HepG2 (cell line): ENCODE measurements around the gene GRIFIN. TPM values are rescaled to one million over a fixed set of nuclear protein-coding genes. Genes with fewer than 3 reads are reported as not detected.

Experiments used
- ATAC-seq: fragments of 200-7000 bp; cut with Tn5 transposase; 3 replicates; pipeline ENCODE4 v1.9.1; 2020; ENCODE audit warnings: mild to moderate bottlenecking, moderate library complexity
- BruUV-seq: library from RNA; stranded (reverse); fragments of 400-500 nt; replicated peaks from 2 replicates; lab custom pipeline; 2021; lab: Mats Ljungman, UMichigan
- CTCF ChIA-PET: fragments of 300-600 bp; formaldehyde crosslinking; extraction: SDS; loops from one replicate; lab custom pipeline; 2021; ENCODE audit warnings: low total read pairs, inconsistent platforms, low intra/inter-chr PET ratio; lab: Yijun Ruan, JAX
- POLR2A ChIA-PET: fragments of 350-600 bp; sonication (Branson Sonifier 250); formaldehyde crosslinking; loops from one replicate; lab custom pipeline; 2020; ENCODE audit warnings: antibody characterized with exemption, inconsistent platforms; lab: Yijun Ruan, JAX
- DNase-seq: peaks from one replicate; pipeline ENCODE4 v3.0.0-alpha.2; 2015; ENCODE audit warnings: low spot score
- FAIRE-seq: peaks from 3 replicates; lab custom pipeline; 2011; peaks lifted over from hg19 to GRCh38; lab: Jason Lieb, UNC
- H2AFZ ChIP-seq: one replicate; pipeline ENCODE4 v1.6.1; 2011; ENCODE audit warnings: low read length, inconsistent platforms
- H3K27ac ChIP-seq: fragments of 300-600 bp; 3 replicates; pipeline ENCODE4 v1.8.0; 2011; ENCODE audit warnings: mixed run types, mild to moderate bottlenecking, mixed read lengths, low read length, inconsistent platforms; ENCODE audit not compliant: insufficient read depth; ENCODE audit errors: extremely low read length
- H3K27me3 ChIP-seq, 2 experiments: fragments of 200-600 bp in 1 of 2; 2 replicates in 1 of 2; 3 replicates in 1 of 2; pipeline versions ENCODE4 v1.6.0 to v1.8.0; 2011; ENCODE audit warnings: low read length in 2 of 2, mild to moderate bottlenecking in 2 of 2, moderate library complexity in 2 of 2, inconsistent platforms in 1 of 2; ENCODE audit not compliant: insufficient read depth in 2 of 2, control insufficient read depth in 1 of 2
- H3K36me3 ChIP-seq, 2 experiments: fragments of 200-600 bp in 1 of 2; replicated peaks in 1 of 2; 2 replicates in 1 of 2; 3 replicates in 1 of 2; pipeline versions ENCODE4 v1.5.1 to v1.8.0; 2011; ENCODE audit warnings: low read length in 2 of 2, inconsistent platforms in 1 of 2; ENCODE audit not compliant: insufficient read depth in 2 of 2, control insufficient read depth in 1 of 2
- H3K4me1 ChIP-seq: 2 replicates; pipeline ENCODE4 v1.5.1; 2012; ENCODE audit warnings: low read length, inconsistent platforms; ENCODE audit not compliant: insufficient read depth
- H3K4me2 ChIP-seq: 2 replicates; pipeline ENCODE4 v1.6.0; 2011; ENCODE audit warnings: low read depth, low read length, inconsistent platforms
- H3K4me3 ChIP-seq, 3 experiments: fragments of 200-600 bp in 1 of 3; sonication (generic), shearing (Covaris generic) in 1 of 3; replicated peaks in 1 of 3; 2 replicates each; pipeline ENCODE4 v1.5.1; 2011 to 2016; ENCODE audit warnings: low read length in 3 of 3, inconsistent platforms in 2 of 3, low read depth in 2 of 3, mild to moderate bottlenecking in 2 of 3, control low read depth in 1 of 3, mixed read lengths in 1 of 3; ENCODE audit not compliant: insufficient read depth in 1 of 3
- H3K79me2 ChIP-seq: one replicate; pipeline ENCODE4 v1.6.1; 2011; ENCODE audit warnings: low read length, inconsistent platforms; ENCODE audit not compliant: insufficient read depth
- H3K9ac ChIP-seq: 2 replicates; pipeline ENCODE4 v1.6.0; 2011; ENCODE audit warnings: mild to moderate bottlenecking, low read depth, low read length, inconsistent platforms; ENCODE audit not compliant: insufficient read depth
- H3K9me3 ChIP-seq: 2 replicates; pipeline ENCODE4 v1.5.1; 2012; ENCODE audit warnings: mild to moderate bottlenecking, low read length
- H4K20me1 ChIP-seq: 2 replicates; pipeline ENCODE4 v1.6.0; 2011; ENCODE audit warnings: inconsistent platforms, mild to moderate bottlenecking, low read length, moderate library complexity; ENCODE audit not compliant: insufficient read depth
- BCL6 ChIP-seq: IDR thresholded peaks from 2 replicates; pipeline ENCODE4 v1.6.1; 2016; ENCODE audit warnings: missing genetic modification reagents, missing compliant biosample characterization
- CBFB ChIP-seq: sonication (generic); formaldehyde crosslinking; IDR thresholded peaks from 2 replicates; pipeline ENCODE4 v1.4.0; 2020; ENCODE audit warnings: missing genetic modification reagents
- KDM1A ChIP-seq: IDR thresholded peaks from 2 replicates; pipeline ENCODE4 v1.6.1; 2016; ENCODE audit warnings: missing compliant biosample characterization
- KDM2A ChIP-seq: sonication (generic); formaldehyde crosslinking; IDR thresholded peaks from 2 replicates; pipeline ENCODE4 v1.4.0; 2020; ENCODE audit warnings: low read depth, missing genetic modification reagents, borderline replicate concordance
- KLF6 ChIP-seq: IDR thresholded peaks from 2 replicates; pipeline ENCODE4 v1.8.0; 2016; ENCODE audit warnings: missing biosample characterization, missing genetic modification reagents
- KLF9 ChIP-seq: IDR thresholded peaks from 2 replicates; pipeline ENCODE4 v1.6.1; 2016; ENCODE audit warnings: low read depth
- NFE2L2 ChIP-seq: fragments of 150-350 bp; IDR thresholded peaks from 2 replicates; pipeline ENCODE4 v1.6.1; 2014; ENCODE audit warnings: low read length
- NR1H2 ChIP-seq: sonication (generic); formaldehyde crosslinking; IDR thresholded peaks from 2 replicates; pipeline ENCODE4 v1.8.1; 2022; ENCODE audit warnings: low read depth, missing genetic modification reagents, borderline replicate concordance
- POLR2A ChIP-seq, 2 experiments: IDR thresholded peaks; 2 replicates each; pipeline ENCODE4 v1.6.1; 2011; ENCODE audit warnings: low read depth in 2 of 2, low read length in 2 of 2, mild to moderate bottlenecking in 1 of 2, moderate library complexity in 1 of 2; ENCODE audit not compliant: insufficient read depth in 1 of 2
- WIZ ChIP-seq: sonication (generic); formaldehyde crosslinking; IDR thresholded peaks from 2 replicates; pipeline ENCODE4 v1.5.1; 2020; ENCODE audit warnings: mild to moderate bottlenecking, missing genetic modification reagents
- ZKSCAN8 ChIP-seq: IDR thresholded peaks from 2 replicates; pipeline ENCODE4 v1.6.1; 2016; ENCODE audit warnings: borderline replicate concordance, missing genetic modification reagents, missing compliant biosample characterization
- ZNF337 ChIP-seq: sonication (generic); formaldehyde crosslinking; IDR thresholded peaks from 2 replicates; pipeline ENCODE4 v1.5.1; 2020; ENCODE audit warnings: missing genetic modification reagents, low read depth, mild to moderate bottlenecking, borderline replicate concordance
- ZNF788 ChIP-seq: sonication (generic); formaldehyde crosslinking; IDR thresholded peaks from 2 replicates; pipeline ENCODE4 v1.5.0; 2020; ENCODE audit warnings: mild to moderate bottlenecking, missing genetic modification reagents, borderline replicate concordance
- WGBS: methylation state at CpG from one replicate; pipeline ENCODE4 v1.1.6; 2017; ENCODE audit warnings: low lambda C conversion rate; 5-methylcytosine and 5-hydroxymethylcytosine counted together
- in situ Hi-C: cut with HindIII; loops from 2 replicates; pipeline ENCODE4 v1.10.0; 2017; ENCODE audit warnings: low pct_unique_long_range_greater_than_20kb; ENCODE audit not compliant: extremely low pct_ligation_motif_present
- intact Hi-C: fragments of 100-400 bp; cut with micrococcal nuclease; formaldehyde crosslinking; loops from one replicate; pipeline ENCODE4 v1.10.0; 2022; ENCODE audit not compliant: unreplicated experiment
- polyA plus RNA-seq, 8 experiments: library from polyadenylated mRNA; depleted of rRNA in 3 of 8; stranded (reverse) in 7 of 8; unstranded in 1 of 8; fragments of >200 nt; fragmentation: Illumina TruSeq in 4 of 8; extraction: Trizol in 4 of 8; gene quantifications; 2 replicates each; pipeline versions ENCODE4 v1.2.1 to v1.2.3, GENCODE V29; 2011 to 2016; ENCODE audit warnings: low read depth in 4 of 8, missing spikeins in 1 of 8, mixed read lengths in 1 of 8; ENCODE audit not compliant: insufficient read depth in 1 of 8
- total RNA-seq, 5 experiments: library from RNA; depleted of rRNA; stranded (reverse); fragments of >200 nt; fragmentation: Illumina TruSeq; extraction: Trizol; gene quantifications; 2 replicates each; pipeline ENCODE4 v1.2.3, GENCODE V29; 2016; ENCODE audit warnings: low read depth in 1 of 5
- TF ChIP-seq, protein P1 (sequence below): sonication (generic); formaldehyde crosslinking; IDR thresholded peaks from 2 replicates; pipeline ENCODE4 v1.8.1; 2023; ENCODE audit warnings: mild to moderate bottlenecking, inconsistent platforms, moderate library complexity, missing genetic modification reagents, borderline replicate concordance
- TF ChIP-seq, protein P2 (sequence below): sonication (generic); formaldehyde crosslinking; IDR thresholded peaks from 2 replicates; pipeline ENCODE4 v1.8.1; 2023; ENCODE audit warnings: mild to moderate bottlenecking, missing genetic modification reagents, borderline replicate concordance

Gene GRIFIN
- total and polyA plus RNA-seq, 2 of the 13 experiments (the other 11 are each of a cell fraction or from before 2014, with no cell fraction given) = not detected

DNA sequence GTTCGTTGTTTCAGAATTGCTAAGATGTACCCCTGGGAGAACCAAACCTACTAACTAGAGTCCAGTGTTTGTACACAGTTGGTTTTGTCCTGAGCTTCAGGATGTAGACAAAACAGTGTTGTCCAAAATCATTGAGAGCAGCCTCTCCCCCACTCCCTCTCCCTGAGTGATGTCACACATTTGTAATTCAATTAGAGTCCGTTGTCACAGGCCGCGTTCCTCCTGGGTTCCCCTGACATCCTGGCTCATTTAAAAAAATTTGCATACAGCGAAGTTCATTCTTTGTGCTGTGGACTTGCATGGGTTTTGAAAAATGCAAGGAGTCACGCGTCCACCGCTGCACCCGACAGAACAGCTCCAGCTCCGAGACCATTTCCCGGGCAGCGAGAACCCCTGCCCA is 10.3 kb downstream of the GRIFIN start:
- Histone ChIP-seq H3K9me3 (no peaks in the 10 kb centered on the region), H3K79me2 (no peaks in the 10 kb centered on the region), H3K36me3 (no peaks in the 10 kb centered on the region), H3K4me1 (peaks cover 20% of the 10 kb centered on the region), H3K27ac (no peak overlapping the region), H2AFZ (no peak overlapping the region), H3K4me3 (no peak overlapping the region), H4K20me1 (no peaks in the 10 kb centered on the region), H3K9ac (no peak overlapping the region), H3K4me2 (no peak overlapping the region), H3K27me3 (peaks cover 5 to 11% of the 10 kb centered on the region in 2 experiments; a peak in 4 of 5 replicates)
- FAIRE-seq = no peak
- no peak for ATAC-seq
- BruUV-seq = no TSS peak
- in situ Hi-C loops (no loop called here), intact Hi-C loops (no loop called here)
- POLR2A ChIA-PET = no interaction called here
- no peak for DNase-seq
- TF ChIP-seq, protein P1, sequence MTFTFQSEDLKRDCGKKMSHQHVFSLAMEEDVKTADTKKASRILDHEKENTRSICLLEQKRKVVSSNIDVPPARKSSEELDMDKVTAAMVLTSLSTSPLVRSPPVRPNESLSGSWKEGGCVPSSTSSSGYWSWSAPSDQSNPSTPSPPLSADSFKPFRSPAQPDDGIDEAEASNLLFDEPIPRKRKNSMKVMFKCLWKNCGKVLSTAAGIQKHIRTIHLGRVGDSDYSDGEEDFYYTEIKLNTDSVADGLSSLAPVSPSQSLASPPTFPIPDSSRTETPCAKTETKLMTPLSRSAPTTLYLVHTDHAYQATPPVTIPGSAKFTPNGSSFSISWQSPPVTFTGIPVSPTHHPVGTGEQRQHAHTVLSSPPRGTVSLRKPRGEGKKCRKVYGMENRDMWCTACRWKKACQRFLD = no peak
- no peak for TF ChIP-seq CBFB (CRISPR knock-in tag)
- CTCF ChIA-PET = interaction anchor here (2.2 kb wide), 1 partner anchor 14 kb away, joined by 6 read pairs; no protein-coding TSS in a partner anchor
- 62% methylated on average over 11 of the region's 12 CpGs for WGBS

DNA sequence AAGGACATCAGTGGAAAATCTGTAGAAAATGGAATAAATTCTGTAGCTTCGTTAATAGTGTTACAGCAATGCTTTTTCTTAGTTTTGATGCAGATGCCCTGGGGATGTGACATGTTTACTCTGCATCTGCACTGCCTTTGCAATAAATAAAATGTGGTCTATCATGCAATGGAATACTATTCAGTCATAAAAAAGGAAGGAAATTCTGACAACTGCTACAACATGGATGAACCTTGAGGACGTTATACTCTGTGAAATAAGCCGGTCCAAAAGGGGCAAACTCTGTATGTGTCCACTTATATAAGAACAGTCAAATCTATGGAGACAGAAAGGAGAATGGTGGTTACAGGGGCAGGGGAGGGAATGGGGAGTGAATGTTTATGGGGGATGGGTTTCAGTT is 13.5 kb downstream of the GRIFIN start:
- CTCF ChIA-PET = no interaction called here

More for the DNA sequence above, 13.5 kb downstream of the GRIFIN start:
- no peak for DNase-seq
- Histone ChIP-seq H2AFZ (no peak overlapping the region), H3K79me2 (no peaks in the 10 kb centered on the region), H4K20me1 (no peaks in the 10 kb centered on the region), H3K4me3 (no peak overlapping the region), H3K4me1 (no peaks in the 10 kb centered on the region), H3K27ac (no peak overlapping the region), H3K4me2 (no peak overlapping the region), H3K27me3 (peaks cover 4 to 7% of the 10 kb centered on the region in 2 experiments; a peak in 3 of 5 replicates), H3K36me3 (no peaks in the 10 kb centered on the region), H3K9ac (no peak overlapping the region), H3K9me3 (no peaks in the 10 kb centered on the region)
- intact Hi-C loops (no loop called here), in situ Hi-C loops (no loop called here)
- no peak for FAIRE-seq
- BruUV-seq = no TSS peak
- TF ChIP-seq NFE2L2 = no peak
- no peak for TF ChIP-seq ZNF788 (CRISPR knock-in tag)
- no peak for TF ChIP-seq KLF6 (CRISPR knock-in tag)
- TF ChIP-seq ZKSCAN8 (CRISPR knock-in tag) = no peak
- TF ChIP-seq KDM2A = no peak
- no peak for TF ChIP-seq KLF9 (CRISPR knock-in tag)
- TF ChIP-seq ZNF337 (CRISPR knock-in tag) = no peak
- TF ChIP-seq, protein P2, sequence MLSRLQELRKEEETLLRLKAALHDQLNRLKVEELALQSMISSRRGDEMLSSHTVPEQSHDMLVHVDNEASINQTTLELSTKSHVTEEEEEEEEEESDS (CRISPR knock-in tag) = no peak
- TF ChIP-seq BCL6 (CRISPR knock-in tag) = no peak
- no peak for TF ChIP-seq WIZ (CRISPR knock-in tag)
- TF ChIP-seq POLR2A (IDR thresholded peaks at IDR 0.05; ENCODE audit: insufficient read depth in 1 of 2, low read depth in 2 of 2, low read length in 2 of 2) = no peak
- no peak for TF ChIP-seq NR1H2
- TF ChIP-seq KDM1A (CRISPR knock-in tag) = no peak
- WGBS = 3% methylated on average over 3 of the region's 3 CpGs
- no peak for ATAC-seq
- POLR2A ChIA-PET = no interaction called here
